Measurements from ENCODE around the gene VASN. TPM values are rescaled to one million over a fixed set of nuclear protein-coding genes. Genes with fewer than 3 reads are reported as not detected.

Gene VASN
- total RNA-seq, 1 donor from 2014 or later = 3.1 TPM

DNA sequence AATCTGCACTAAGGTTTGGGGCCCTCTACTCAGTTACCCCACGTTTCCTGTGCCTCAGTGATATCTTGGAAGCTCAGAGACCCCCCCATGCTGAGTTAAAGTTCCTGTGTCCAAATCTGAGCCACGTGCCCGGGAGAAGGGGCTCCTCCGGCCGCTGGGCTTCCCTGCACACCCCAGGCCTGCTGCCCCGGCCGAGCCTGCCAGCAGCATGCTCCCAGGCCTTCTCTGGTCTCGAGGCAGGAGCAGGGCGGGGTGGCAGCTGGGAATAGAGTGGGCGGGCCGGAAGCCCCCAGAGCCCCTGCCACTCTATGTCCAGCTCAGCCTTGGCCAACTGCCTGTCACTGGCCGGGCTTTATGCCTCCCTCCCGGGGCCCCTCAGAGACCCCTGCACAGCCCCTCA, 5.6 kb upstream of the VASN start:
- Histone ChIP-seq H3K9me3 (ENCODE audit: low read depth) (no peaks in the 10 kb centered on the region), H3K27me3 (no peaks in the 10 kb centered on the region), H3K4me3 (no peak overlapping the region), H3K4me1 (no peaks in the 10 kb centered on the region), H3F3A (ENCODE audit: low read depth) (peaks cover under 1% of the 10 kb centered on the region), H3K9ac (no peak overlapping the region), H3K4me2 (no peak overlapping the region), H3K27ac (no peak overlapping the region), H2AFZ (replicated peaks) (no peak overlapping the region), H3K79me2 (ENCODE audit: low read depth) (no peaks in the 10 kb centered on the region), H4K20me1 (ENCODE audit: low read depth) (peaks cover 3% of the 10 kb centered on the region), H3K36me3 (no peaks in the 10 kb centered on the region)
- DNase-seq (ENCODE audit: low spot score) = no peak
- Mint-ChIP-seq H3K4me1 (peaks cover 13% of the 10 kb centered on the region), H3K4me3 (no peak overlapping the region), H3K27ac (peak overlapping the region; percentile 63), H3K9me3 (no peaks in the 10 kb centered on the region), H3K27me3 (ENCODE audit: insufficient read depth, low read depth) (peaks cover 8% of the 10 kb centered on the region), H3K36me3 (peaks cover 2% of the 10 kb centered on the region)
- no peak for TF ChIP-seq EZH2 (IDR thresholded peaks at IDR 0.05)
- TF ChIP-seq EZH2phosphoT487 (IDR thresholded peaks at IDR 0.05) = no peak
- TF ChIP-seq CTCF (IDR thresholded peaks at IDR 0.05) = no peak

- Mint-ChIP-seq H3K9me3 (no peaks in the 10 kb centered on the region), H3K4me1 (peaks cover 17% of the 10 kb centered on the region), H3K27ac (no peak overlapping the region), H3K36me3 (peaks cover 2% of the 10 kb centered on the region), H3K27me3 (ENCODE audit: insufficient read depth, low read depth) (peaks cover 8% of the 10 kb centered on the region), H3K4me3 (no peak overlapping the region)
- no peak overlapping the region for H3K4me2 ChIP-seq
- no peak for DNase-seq (ENCODE audit: low spot score)
- no peak overlapping the region for H3K4me3 ChIP-seq
- no peaks in the 10 kb centered on the region for H3K9me3 ChIP-seq (ENCODE audit: low read depth)
- no peaks in the 10 kb centered on the region for H3K79me2 ChIP-seq (ENCODE audit: low read depth)
- no peak overlapping the region for H3K9ac ChIP-seq
- peaks cover 7% of the 10 kb centered on the region for H3K4me1 ChIP-seq
- H4K20me1 ChIP-seq (ENCODE audit: low read depth) = peaks cover 7% of the 10 kb centered on the region
- H3F3A ChIP-seq (ENCODE audit: low read depth) = peaks cover 5% of the 10 kb centered on the region
- H2AFZ ChIP-seq (replicated peaks) = no peak overlapping the region
- no peaks in the 10 kb centered on the region for H3K36me3 ChIP-seq
- no peak overlapping the region for H3K27ac ChIP-seq
- TF ChIP-seq EZH2phosphoT487 (IDR thresholded peaks at IDR 0.05) = no peak
- H3K27me3 ChIP-seq = peaks cover 4% of the 10 kb centered on the region
Observed at GRCh38 chr16:4367393-4367856, 4.2 kb upstream of the VASN start.

DNA sequence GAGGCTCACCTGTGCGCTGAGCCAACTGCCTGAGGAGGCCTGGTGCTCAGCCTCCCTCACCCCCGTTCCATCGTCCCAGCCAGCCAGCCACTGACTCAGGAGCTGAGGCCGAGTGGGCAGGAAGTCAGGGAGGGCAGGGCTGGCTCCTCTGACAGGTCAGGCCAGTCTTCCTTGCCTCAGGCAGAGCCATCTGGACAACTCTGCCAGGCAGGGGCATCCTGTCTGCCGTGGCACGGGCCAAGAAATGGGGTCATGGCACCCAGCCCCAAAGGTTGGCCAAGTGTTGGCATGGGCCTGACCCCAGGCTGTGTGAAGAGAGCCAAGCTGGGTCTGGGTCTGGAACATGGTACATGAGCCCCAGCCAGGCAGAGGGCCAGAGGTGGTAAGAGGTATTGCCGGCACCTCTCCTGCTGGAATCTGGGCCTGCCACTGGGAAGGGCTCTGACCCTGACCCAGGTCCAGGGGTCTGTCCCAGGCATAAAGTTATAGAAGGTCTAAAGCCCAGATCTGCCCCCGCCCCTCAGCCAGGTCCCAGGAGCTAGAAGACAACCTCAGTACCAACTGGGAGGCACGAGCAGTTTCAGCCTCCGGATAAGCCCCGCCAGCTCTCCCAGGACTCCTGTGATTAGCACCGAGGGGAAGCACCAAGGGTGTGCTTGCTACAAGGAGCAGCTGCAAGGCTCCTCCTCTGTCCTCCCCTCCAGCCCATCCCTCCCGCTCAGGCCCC, 2.5 kb upstream of the VASN start:
- Histone ChIP-seq H3K4me3 (no peak overlapping the region), H3F3A (ENCODE audit: low read depth) (peaks cover 22% of the 10 kb centered on the region), H3K4me1 (peaks cover 24% of the 10 kb centered on the region), H3K27me3 (peaks cover 5% of the 10 kb centered on the region), H3K36me3 (no peaks in the 10 kb centered on the region), H2AFZ (replicated peaks) (no peak overlapping the region), H3K9me3 (ENCODE audit: low read depth) (no peaks in the 10 kb centered on the region), H3K27ac (no peak overlapping the region), H3K79me2 (ENCODE audit: low read depth) (no peaks in the 10 kb centered on the region), H3K9ac (no peak overlapping the region), H4K20me1 (ENCODE audit: low read depth) (peaks cover 21% of the 10 kb centered on the region), H3K4me2 (no peak overlapping the region)
- H3K4me3 Mint-ChIP-seq = no peak overlapping the region
- TF ChIP-seq EZH2phosphoT487 (IDR thresholded peaks at IDR 0.05) (no peak), CTCF (IDR thresholded peaks at IDR 0.05) (no peak), EZH2 (IDR thresholded peaks at IDR 0.05) (no peak)
- peaks cover 26% of the 10 kb centered on the region for H3K4me1 Mint-ChIP-seq
- H3K36me3 Mint-ChIP-seq = no peaks in the 10 kb centered on the region
- H3K9me3 Mint-ChIP-seq = no peaks in the 10 kb centered on the region
- no peak overlapping the region for H3K27ac Mint-ChIP-seq
- no peak for DNase-seq (ENCODE audit: low spot score)
- H3K27me3 Mint-ChIP-seq (ENCODE audit: insufficient read depth, low read depth) = peaks cover 11% of the 10 kb centered on the region

DNA sequence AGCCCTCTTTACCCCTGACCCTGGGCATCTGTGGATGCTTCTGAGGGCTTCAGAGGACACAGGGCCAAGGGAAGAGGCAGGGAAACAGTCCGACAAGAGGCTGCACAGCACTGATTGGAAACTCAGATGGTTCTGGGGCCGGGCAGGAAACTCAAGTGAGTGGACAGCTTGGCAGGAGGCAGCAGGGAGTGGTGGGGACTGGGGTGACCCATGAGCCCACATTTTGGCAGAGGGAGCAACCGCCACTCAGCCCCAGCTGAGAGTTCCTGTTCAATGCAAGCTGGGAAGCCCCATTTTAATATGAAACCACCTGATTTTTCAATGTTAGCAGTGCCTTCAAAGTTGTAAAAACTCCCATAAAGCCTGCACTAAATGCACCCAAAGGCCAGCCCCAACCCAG, 1.5 kb upstream of the VASN start:
- H3K36me3 ChIP-seq = no peaks in the 10 kb centered on the region
- no peak overlapping the region for H2AFZ ChIP-seq (replicated peaks)
- H3K9me3 Mint-ChIP-seq = no peaks in the 10 kb centered on the region
- peak overlapping the region; percentile 46 for H3K4me3 Mint-ChIP-seq
- H3K79me2 ChIP-seq (ENCODE audit: low read depth) = peaks cover 4% of the 10 kb centered on the region
- H4K20me1 ChIP-seq (ENCODE audit: low read depth) = peaks cover 28% of the 10 kb centered on the region
- peaks cover 5% of the 10 kb centered on the region for H3K27me3 ChIP-seq
- H3K4me1 Mint-ChIP-seq = peaks cover 31% of the 10 kb centered on the region
- no peak overlapping the region for H3K27ac ChIP-seq
- no peak overlapping the region for H3K4me2 ChIP-seq
- H3K36me3 Mint-ChIP-seq = no peaks in the 10 kb centered on the region
- no peak overlapping the region for H3K9ac ChIP-seq
- H3K27ac Mint-ChIP-seq = no peak overlapping the region
- no peak for DNase-seq (ENCODE audit: low spot score)
- no peak for TF ChIP-seq EZH2phosphoT487 (IDR thresholded peaks at IDR 0.05)
- TF ChIP-seq CTCF (IDR thresholded peaks at IDR 0.05) = no peak
- TF ChIP-seq EZH2 (IDR thresholded peaks at IDR 0.05) = no peak
- H3K4me3 ChIP-seq = no peak overlapping the region
- peaks cover 11% of the 10 kb centered on the region for H3K27me3 Mint-ChIP-seq (ENCODE audit: insufficient read depth, low read depth)
- H3F3A ChIP-seq (ENCODE audit: low read depth) = peaks cover 31% of the 10 kb centered on the region
- no peaks in the 10 kb centered on the region for H3K9me3 ChIP-seq (ENCODE audit: low read depth)
- peaks cover 34% of the 10 kb centered on the region for H3K4me1 ChIP-seq

All from neural progenitor cell (in vitro differentiated cells).